ENCODE data around the gene PPARD. TPM values are rescaled to one million over a fixed set of nuclear protein-coding genes. Genes with fewer than 3 reads are reported as not detected.

PPARD gene
- total and polyA plus RNA-seq, 2 donors (not counting 1 experiment from before 2014, with no cell fraction given), result 14.8 to 16.3 TPM

DNA sequence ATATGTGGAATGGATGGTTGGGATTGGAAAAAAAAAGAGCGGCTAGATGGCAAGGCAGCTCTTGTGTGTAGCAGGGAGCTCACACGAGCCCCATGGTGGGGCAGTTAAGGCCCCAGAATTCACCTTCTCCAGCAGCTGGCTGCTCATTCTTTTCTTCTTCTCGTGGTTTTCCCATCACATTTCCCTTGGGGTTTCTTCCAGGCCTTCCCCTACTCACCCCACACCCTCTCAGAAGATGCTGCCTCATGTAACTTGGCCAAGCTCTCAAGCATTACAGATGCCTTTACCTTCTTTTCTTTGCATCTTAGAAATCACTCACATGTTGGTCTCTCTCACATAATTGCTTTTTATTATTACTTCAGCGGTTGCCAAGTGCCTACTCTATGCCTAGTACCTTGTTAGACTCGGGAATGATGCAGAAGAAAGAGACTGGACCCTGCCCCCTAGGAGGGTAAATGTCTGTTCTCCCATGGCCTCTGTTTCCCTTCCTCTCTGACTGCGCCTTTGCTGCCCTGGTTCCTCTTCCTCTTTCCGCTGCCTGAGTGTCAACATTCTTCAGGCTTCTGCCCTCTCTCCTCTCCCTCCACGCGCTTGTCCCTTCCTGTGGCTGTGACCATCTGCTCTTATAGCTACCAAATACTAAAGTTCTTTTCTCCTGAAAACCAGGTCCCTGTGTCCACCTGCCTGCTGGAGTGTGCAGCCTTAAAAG is 28.6 kb downstream of the PPARD start:
- Histone ChIP-seq H3K9me3 (ENCODE audit: control insufficient read depth, insufficient read depth, low read depth, low read length) (no peaks in the 10 kb centered on the region), H3K79me2 (ENCODE audit: control insufficient read depth, insufficient read depth, low read length) (peaks cover 43% of the 10 kb centered on the region), H3K36me3 (ENCODE audit: control insufficient read depth, insufficient read depth, low read length) (no peaks in the 10 kb centered on the region), H3K4me3 (replicated peaks in 1 of 4; ENCODE audit: control extremely low read depth in 1 of 4, insufficient read depth in 1 of 4, low read depth in 3 of 4, low read length in 4 of 4) (no peak overlapping the region), H3K27ac (ENCODE audit: insufficient read depth, low read length) (peak overlapping the region; percentile 92), H3K9ac (ENCODE audit: insufficient read depth, low read length) (no peak overlapping the region), H3K4me1 (ENCODE audit: control insufficient read depth, extremely low read depth, insufficient read depth, low read length) (peaks cover 30% of the 10 kb centered on the region), H3K4me2 (ENCODE audit: extremely low read depth, insufficient read depth, low read length) (peak overlapping the region; percentile 67), H2AFZ (ENCODE audit: low read length) (no peak overlapping the region), H3K27me3 (ENCODE audit: control insufficient read depth, insufficient read depth, low read length) (no peaks in the 10 kb centered on the region), H4K20me1 (ENCODE audit: control insufficient read depth, extremely low read depth, insufficient read depth, low read length) (no peaks in the 10 kb centered on the region)
- TF ChIP-seq, protein P1, sequence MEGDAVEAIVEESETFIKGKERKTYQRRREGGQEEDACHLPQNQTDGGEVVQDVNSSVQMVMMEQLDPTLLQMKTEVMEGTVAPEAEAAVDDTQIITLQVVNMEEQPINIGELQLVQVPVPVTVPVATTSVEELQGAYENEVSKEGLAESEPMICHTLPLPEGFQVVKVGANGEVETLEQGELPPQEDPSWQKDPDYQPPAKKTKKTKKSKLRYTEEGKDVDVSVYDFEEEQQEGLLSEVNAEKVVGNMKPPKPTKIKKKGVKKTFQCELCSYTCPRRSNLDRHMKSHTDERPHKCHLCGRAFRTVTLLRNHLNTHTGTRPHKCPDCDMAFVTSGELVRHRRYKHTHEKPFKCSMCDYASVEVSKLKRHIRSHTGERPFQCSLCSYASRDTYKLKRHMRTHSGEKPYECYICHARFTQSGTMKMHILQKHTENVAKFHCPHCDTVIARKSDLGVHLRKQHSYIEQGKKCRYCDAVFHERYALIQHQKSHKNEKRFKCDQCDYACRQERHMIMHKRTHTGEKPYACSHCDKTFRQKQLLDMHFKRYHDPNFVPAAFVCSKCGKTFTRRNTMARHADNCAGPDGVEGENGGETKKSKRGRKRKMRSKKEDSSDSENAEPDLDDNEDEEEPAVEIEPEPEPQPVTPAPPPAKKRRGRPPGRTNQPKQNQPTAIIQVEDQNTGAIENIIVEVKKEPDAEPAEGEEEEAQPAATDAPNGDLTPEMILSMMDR (conservative IDR thresholded peaks at IDR 0.05 in 1 of 2, IDR thresholded peaks at IDR 0.05 in 1 of 2; ENCODE audit: low read depth in 1 of 2, low read length in 2 of 2), result no peak
- TF ChIP-seq EZH2 (IDR thresholded peaks at IDR 0.05; ENCODE audit: low read length, missing control alignments), result no peak
- DNase-seq (ENCODE audit: low read depth in 2 of 2), result no peak

DNA sequence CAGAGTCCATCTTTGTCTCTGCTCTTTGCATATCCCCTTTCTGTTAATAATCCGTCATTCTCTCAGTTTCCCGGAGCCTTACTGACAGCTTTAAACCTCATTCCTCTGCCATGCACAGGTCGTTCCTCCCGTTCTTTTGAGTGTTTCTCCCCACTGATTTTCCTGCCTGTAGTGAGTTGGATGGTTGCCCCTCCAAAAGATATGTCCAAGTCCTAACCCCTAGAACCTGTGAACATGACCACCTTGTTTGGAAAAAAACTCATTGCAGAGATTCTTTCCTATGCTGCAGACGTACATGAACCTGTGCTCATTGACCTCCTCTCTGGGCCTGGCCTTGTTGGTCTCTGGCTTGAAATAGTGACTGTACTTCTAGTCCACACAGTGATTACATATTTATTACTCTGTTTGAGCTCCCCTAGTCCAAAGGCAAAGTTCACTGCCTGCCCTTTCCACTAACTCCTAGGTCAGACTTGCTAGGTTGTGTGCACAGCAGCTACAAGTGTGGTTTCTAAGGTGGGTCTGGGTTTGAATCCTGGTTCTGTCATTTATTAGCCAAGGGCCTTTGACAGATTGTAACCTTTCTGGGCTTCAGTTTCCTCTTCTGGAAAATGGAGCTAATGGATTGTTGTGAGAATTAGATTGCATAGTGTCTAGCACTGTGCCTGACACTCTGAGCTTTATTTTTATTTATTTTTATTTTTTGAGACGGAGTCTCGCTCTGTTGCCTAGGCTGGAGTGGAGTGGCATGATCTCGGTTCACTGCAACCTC is 29.3 kb downstream of the PPARD start:
- no peaks in the 10 kb centered on the region for H3K9me3 ChIP-seq (ENCODE audit: control insufficient read depth, insufficient read depth, low read depth, low read length)
- no peak overlapping the region for H3K4me2 ChIP-seq (ENCODE audit: extremely low read depth, insufficient read depth, low read length)

DNA sequence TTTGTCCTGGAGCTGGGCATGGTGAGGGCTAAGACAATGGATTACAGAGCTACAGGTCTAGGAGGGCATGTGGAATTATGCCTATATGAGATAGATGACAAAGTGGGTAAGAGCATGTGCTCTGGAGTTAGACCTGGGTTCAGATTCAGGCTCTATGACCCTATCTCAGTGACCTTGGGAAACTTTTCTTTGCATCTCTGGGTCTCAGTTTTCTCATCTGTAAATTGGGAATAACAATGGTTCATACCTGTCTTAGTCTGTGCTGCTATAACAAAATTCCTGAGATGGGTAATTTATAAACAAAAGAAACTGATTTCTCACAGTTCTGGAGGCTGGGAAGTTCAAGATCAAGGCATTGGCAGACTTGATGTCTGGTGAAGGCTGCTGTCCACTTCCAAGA is 30.3 kb downstream of the PPARD start:
- peaks cover 32% of the 10 kb centered on the region for H3K79me2 ChIP-seq (ENCODE audit: control insufficient read depth, insufficient read depth, low read length)
- no peaks in the 10 kb centered on the region for H4K20me1 ChIP-seq (ENCODE audit: control insufficient read depth, extremely low read depth, insufficient read depth, low read length)
- H3K9ac ChIP-seq (ENCODE audit: insufficient read depth, low read length), result no peak overlapping the region
- peaks cover 37% of the 10 kb centered on the region for H3K4me1 ChIP-seq (ENCODE audit: control insufficient read depth, extremely low read depth, insufficient read depth, low read length)
- no peaks in the 10 kb centered on the region for H3K9me3 ChIP-seq (ENCODE audit: control insufficient read depth, insufficient read depth, low read depth, low read length)
- no peak for DNase-seq (ENCODE audit: low read depth in 2 of 2)
- TF ChIP-seq, protein P1 (conservative IDR thresholded peaks at IDR 0.05 in 1 of 2, IDR thresholded peaks at IDR 0.05 in 1 of 2; ENCODE audit: low read depth in 1 of 2, low read length in 2 of 2), result no peak
- TF ChIP-seq EZH2 (IDR thresholded peaks at IDR 0.05; ENCODE audit: low read length, missing control alignments), result no peak
- no peaks in the 10 kb centered on the region for H3K36me3 ChIP-seq (ENCODE audit: control insufficient read depth, insufficient read depth, low read length)
- no peak overlapping the region for H3K27ac ChIP-seq (ENCODE audit: insufficient read depth, low read length)
- no peak overlapping the region for H3K4me2 ChIP-seq (ENCODE audit: extremely low read depth, insufficient read depth, low read length)
- H2AFZ ChIP-seq (ENCODE audit: low read length), result no peak overlapping the region
- H3K27me3 ChIP-seq (ENCODE audit: control insufficient read depth, insufficient read depth, low read length), result no peaks in the 10 kb centered on the region
- H3K4me3 ChIP-seq (replicated peaks in 1 of 4; ENCODE audit: control extremely low read depth in 1 of 4, insufficient read depth in 1 of 4, low read depth in 3 of 4, low read length in 4 of 4), result no peak overlapping the region

More for the DNA sequence above, 29.3 kb downstream of the PPARD start:
- DNase-seq (ENCODE audit: low read depth in 2 of 2), result no peak
- Histone ChIP-seq H2AFZ (ENCODE audit: low read length) (no peak overlapping the region), H3K9ac (ENCODE audit: insufficient read depth, low read length) (no peak overlapping the region), H3K36me3 (ENCODE audit: control insufficient read depth, insufficient read depth, low read length) (no peaks in the 10 kb centered on the region), H3K4me1 (ENCODE audit: control insufficient read depth, extremely low read depth, insufficient read depth, low read length) (peaks cover 36% of the 10 kb centered on the region), H4K20me1 (ENCODE audit: control insufficient read depth, extremely low read depth, insufficient read depth, low read length) (no peaks in the 10 kb centered on the region), H3K79me2 (ENCODE audit: control insufficient read depth, insufficient read depth, low read length) (peaks cover 39% of the 10 kb centered on the region), H3K27me3 (ENCODE audit: control insufficient read depth, insufficient read depth, low read length) (no peaks in the 10 kb centered on the region), H3K4me3 (replicated peaks in 1 of 4; ENCODE audit: control extremely low read depth in 1 of 4, insufficient read depth in 1 of 4, low read depth in 3 of 4, low read length in 4 of 4) (no peak overlapping the region), H3K27ac (ENCODE audit: insufficient read depth, low read length) (peak overlapping the region; percentile 92)
- TF ChIP-seq, protein P1 (conservative IDR thresholded peaks at IDR 0.05 in 1 of 2, IDR thresholded peaks at IDR 0.05 in 1 of 2; ENCODE audit: low read depth in 1 of 2, low read length in 2 of 2), result no peak
- no peak for TF ChIP-seq EZH2 (IDR thresholded peaks at IDR 0.05; ENCODE audit: low read length, missing control alignments)
